ENCODE results near the gene OR51E1.

The OR51E1 gene

DNA sequence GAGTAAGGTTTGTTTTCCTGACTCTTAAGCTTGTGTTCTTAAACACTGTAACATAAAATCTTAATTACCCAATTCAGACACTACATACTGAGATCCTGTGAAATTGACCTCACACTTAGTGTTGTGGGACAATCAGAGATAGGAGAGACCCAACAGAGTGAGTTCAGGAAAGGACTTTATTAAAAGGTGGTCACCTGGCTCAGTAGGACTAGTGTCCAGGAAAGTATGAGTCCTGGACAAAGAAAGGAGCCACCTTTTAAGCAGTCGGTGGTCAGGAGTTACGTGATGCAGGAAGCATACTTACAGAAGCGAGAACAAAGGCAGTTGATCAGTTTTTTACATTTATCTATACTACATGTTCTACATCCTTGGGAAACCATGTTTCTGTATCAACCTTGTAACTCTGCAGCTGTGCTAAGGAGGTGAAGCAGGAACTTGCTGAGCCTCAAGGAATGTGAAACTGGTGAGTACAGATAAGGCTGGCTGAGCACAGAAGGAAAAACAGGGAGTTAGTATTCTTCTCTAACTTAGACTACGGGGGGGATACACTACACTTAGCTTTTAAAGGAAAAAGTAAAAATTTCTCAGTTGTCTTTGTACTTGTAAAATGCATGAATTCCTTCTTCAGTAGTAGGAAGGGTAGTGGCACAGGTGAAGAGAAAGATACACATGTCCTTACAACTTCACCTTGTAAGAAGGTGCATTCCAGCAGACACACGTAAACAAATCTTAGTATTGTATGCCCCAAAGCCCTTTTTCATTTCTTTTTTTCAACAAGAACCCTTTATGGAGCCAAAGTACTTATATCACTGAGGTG lies 15.1 kb downstream of the OR51E1 start:
- Histone ChIP-seq H2AFZ (ENCODE audit: low read depth, low read length, severe bottlenecking) (no peak overlapping the region), H3K9ac (ENCODE audit: low read length) (no peak overlapping the region), H3K79me2 (ENCODE audit: insufficient read depth, low read length) (no peaks in the 10 kb centered on the region), H3F3A (ENCODE audit: insufficient read depth) (no peaks in the 10 kb centered on the region), H3K27ac (ENCODE audit: low read depth, low read length) (no peak overlapping the region), H3K4me2 (ENCODE audit: low read depth, low read length, poor library complexity, severe bottlenecking) (no peak overlapping the region), H3K4me3 (ENCODE audit: insufficient read depth, low read length, poor library complexity, severe bottlenecking) (no peak overlapping the region), H3K9me3 (ENCODE audit: insufficient read depth, low read length) (no peaks in the 10 kb centered on the region), H4K20me1 (ENCODE audit: low read depth, low read length) (no peaks in the 10 kb centered on the region), H3K9me2 (replicated peaks; ENCODE audit: insufficient read depth, low read length) (no peaks in the 10 kb centered on the region), H3K36me3 (ENCODE audit: low read length) (no peaks in the 10 kb centered on the region), H3K27me3 (ENCODE audit: low read length) (no peaks in the 10 kb centered on the region)
- TF ChIP-seq, protein P1, sequence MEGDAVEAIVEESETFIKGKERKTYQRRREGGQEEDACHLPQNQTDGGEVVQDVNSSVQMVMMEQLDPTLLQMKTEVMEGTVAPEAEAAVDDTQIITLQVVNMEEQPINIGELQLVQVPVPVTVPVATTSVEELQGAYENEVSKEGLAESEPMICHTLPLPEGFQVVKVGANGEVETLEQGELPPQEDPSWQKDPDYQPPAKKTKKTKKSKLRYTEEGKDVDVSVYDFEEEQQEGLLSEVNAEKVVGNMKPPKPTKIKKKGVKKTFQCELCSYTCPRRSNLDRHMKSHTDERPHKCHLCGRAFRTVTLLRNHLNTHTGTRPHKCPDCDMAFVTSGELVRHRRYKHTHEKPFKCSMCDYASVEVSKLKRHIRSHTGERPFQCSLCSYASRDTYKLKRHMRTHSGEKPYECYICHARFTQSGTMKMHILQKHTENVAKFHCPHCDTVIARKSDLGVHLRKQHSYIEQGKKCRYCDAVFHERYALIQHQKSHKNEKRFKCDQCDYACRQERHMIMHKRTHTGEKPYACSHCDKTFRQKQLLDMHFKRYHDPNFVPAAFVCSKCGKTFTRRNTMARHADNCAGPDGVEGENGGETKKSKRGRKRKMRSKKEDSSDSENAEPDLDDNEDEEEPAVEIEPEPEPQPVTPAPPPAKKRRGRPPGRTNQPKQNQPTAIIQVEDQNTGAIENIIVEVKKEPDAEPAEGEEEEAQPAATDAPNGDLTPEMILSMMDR (IDR thresholded peaks at IDR 0.05; ENCODE audit: insufficient read depth, low read length, poor library complexity, severe bottlenecking), result no peak
- TF ChIP-seq EZH2phosphoT487 (conservative IDR thresholded peaks at IDR 0.05; ENCODE audit: low read length), result no peak

DNA sequence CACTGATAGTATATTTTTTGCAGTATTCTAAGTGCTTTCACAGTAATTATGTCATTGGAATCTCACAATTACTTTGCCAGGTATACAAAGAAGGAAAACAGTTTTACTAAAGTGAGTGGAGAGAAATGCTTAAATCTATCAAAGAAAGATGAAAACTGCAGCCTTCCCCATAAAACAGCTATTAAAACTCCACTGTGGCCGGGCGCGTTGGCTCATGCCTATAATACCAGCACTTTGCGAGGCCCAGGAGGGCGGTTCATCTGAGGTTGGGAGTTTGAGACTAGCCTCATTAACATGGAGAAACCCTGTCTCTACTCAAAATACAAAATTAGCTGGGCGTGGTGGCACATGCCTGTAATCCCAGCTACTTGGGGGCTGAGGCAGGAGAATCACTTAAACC lies 19.1 kb downstream of the OR51E1 start:
- Histone ChIP-seq H3K27ac (ENCODE audit: low read depth, low read length) (no peak overlapping the region), H3K9me2 (replicated peaks; ENCODE audit: insufficient read depth, low read length) (no peaks in the 10 kb centered on the region), H3K9ac (ENCODE audit: low read length) (no peak overlapping the region), H3K36me3 (ENCODE audit: low read length) (no peaks in the 10 kb centered on the region), H3K4me2 (ENCODE audit: low read depth, low read length, poor library complexity, severe bottlenecking) (no peak overlapping the region), H3K4me3 (ENCODE audit: insufficient read depth, low read length, poor library complexity, severe bottlenecking) (no peak overlapping the region), H3K79me2 (ENCODE audit: insufficient read depth, low read length) (no peaks in the 10 kb centered on the region), H3K27me3 (ENCODE audit: low read length) (no peaks in the 10 kb centered on the region), H2AFZ (ENCODE audit: low read depth, low read length, severe bottlenecking) (no peak overlapping the region), H4K20me1 (ENCODE audit: low read depth, low read length) (no peaks in the 10 kb centered on the region), H3F3A (ENCODE audit: insufficient read depth) (no peaks in the 10 kb centered on the region), H3K9me3 (ENCODE audit: insufficient read depth, low read length) (no peaks in the 10 kb centered on the region)
- TF ChIP-seq EZH2phosphoT487 (conservative IDR thresholded peaks at IDR 0.05; ENCODE audit: low read length), result no peak
- TF ChIP-seq, protein P1 (IDR thresholded peaks at IDR 0.05; ENCODE audit: insufficient read depth, low read length, poor library complexity, severe bottlenecking), result no peak

DNA sequence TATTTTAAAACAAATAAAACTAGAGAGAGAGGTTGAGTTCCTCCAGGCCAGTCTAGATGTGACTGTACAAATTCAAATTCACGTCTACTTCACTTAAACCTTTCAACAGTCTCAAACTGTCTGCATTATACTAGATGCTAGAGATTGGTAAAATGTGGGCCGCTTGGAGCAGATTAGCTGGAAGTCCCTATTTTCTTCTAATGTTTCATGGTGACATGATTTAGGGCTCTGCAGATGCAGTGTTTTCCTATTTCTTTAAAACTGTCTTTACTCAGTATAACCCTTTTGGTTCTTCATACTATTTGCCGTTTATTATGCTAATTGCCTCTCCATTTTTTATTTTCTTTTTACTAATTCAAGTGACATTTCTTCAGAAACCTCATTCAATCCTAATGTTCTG lies 20.4 kb downstream of the OR51E1 start:
- no peaks in the 10 kb centered on the region for H3K36me3 ChIP-seq (ENCODE audit: low read length)
- no peaks in the 10 kb centered on the region for H3K27me3 ChIP-seq (ENCODE audit: low read length)
- H4K20me1 ChIP-seq (ENCODE audit: low read depth, low read length), result no peaks in the 10 kb centered on the region
- TF ChIP-seq, protein P1 (IDR thresholded peaks at IDR 0.05; ENCODE audit: insufficient read depth, low read length, poor library complexity, severe bottlenecking), result no peak
- no peak for TF ChIP-seq EZH2phosphoT487 (conservative IDR thresholded peaks at IDR 0.05; ENCODE audit: low read length)
- H3K27ac ChIP-seq (ENCODE audit: low read depth, low read length), result no peak overlapping the region
- no peak overlapping the region for H3K4me2 ChIP-seq (ENCODE audit: low read depth, low read length, poor library complexity, severe bottlenecking)
- no peaks in the 10 kb centered on the region for H3K9me3 ChIP-seq (ENCODE audit: insufficient read depth, low read length)
- H3K79me2 ChIP-seq (ENCODE audit: insufficient read depth, low read length), result no peaks in the 10 kb centered on the region
- H3K9me2 ChIP-seq (replicated peaks; ENCODE audit: insufficient read depth, low read length), result no peaks in the 10 kb centered on the region
- H3K9ac ChIP-seq (ENCODE audit: low read length), result no peak overlapping the region
- no peak overlapping the region for H2AFZ ChIP-seq (ENCODE audit: low read depth, low read length, severe bottlenecking)
- H3K4me3 ChIP-seq (ENCODE audit: insufficient read depth, low read length, poor library complexity, severe bottlenecking), result no peak overlapping the region
- no peaks in the 10 kb centered on the region for H3F3A ChIP-seq (ENCODE audit: insufficient read depth)
